ENCODE results near the gene SFMBT1. TPM values are rescaled to one million over a fixed set of nuclear protein-coding genes. Genes with fewer than 3 reads are reported as not detected.

The SFMBT1 gene
- total and polyA plus RNA-seq, 2 of the 4 experiments (the other 2 are of a cell fraction) = 1.0 to 1.8 TPM

DNA sequence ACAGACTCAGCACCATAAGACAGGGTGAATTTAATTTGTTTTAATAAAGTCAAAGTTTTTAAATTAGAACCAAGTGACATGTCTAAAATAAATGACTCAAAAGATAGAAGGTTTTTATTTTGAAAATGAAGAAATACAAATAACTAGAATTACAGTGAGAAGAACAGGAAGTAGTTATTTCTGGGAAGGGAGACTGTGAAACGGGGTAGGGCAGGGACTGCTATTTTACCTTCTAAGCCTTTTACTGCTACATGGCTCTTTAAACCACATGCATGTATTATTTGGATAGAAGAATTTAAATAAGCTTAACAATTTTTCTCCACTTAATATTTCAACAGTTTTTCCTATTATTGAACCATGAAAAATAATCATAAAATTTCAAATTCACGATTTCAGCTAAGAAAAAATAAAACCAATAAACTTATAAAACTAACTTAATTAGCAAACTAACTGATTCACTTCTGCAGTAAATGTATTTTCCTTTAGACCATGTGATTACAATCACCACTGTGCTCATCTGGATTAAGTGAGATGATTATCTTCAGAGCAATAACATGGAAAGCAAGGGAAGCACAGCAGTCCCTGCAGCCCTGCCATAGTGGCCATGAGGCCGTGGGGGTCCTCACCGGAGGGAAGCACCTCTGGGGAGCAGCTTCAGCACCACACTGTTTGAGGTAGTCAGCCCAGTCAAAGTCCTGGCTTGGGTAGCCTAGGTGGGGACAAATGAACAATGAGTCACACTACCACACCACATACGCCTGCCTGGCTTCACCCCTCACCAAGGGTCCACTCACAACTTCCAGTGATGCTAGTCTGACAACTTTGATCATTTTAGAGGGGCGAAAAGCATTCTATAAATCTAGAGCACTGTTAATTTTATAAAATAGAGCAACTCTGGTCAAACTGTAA is 120.2 kb downstream of the SFMBT1 start:
- Histone ChIP-seq H4K8ac (ENCODE audit: low read depth in 2 of 2, low read length in 2 of 2) (no peak overlapping the region), H3K27me3 (ENCODE audit: control insufficient read depth, insufficient read depth, low read length) (no peaks in the 10 kb centered on the region), H3K23ac (ENCODE audit: low read depth, low read length) (no peak overlapping the region), H3K36me3 (ENCODE audit: control insufficient read depth, insufficient read depth, low read length) (no peaks in the 10 kb centered on the region), H2BK120ac (ENCODE audit: low read depth, low read length) (no peak overlapping the region), H3K14ac (replicated peaks; ENCODE audit: low read depth, low read length) (no peak overlapping the region), H3K4me2 (ENCODE audit: low read depth, low read length) (no peak overlapping the region), H3K18ac (ENCODE audit: low read depth, low read length) (no peak overlapping the region), H3K9me3 (ENCODE audit: control insufficient read depth, insufficient read depth, low read length) (no peaks in the 10 kb centered on the region), H2AK9ac (replicated peaks; ENCODE audit: low read depth, low read length, poor library complexity) (no peak overlapping the region), H3K27ac (ENCODE audit: insufficient read depth, low read length) (no peak overlapping the region), H4K91ac (ENCODE audit: insufficient read depth, low read depth, low read length) (no peak overlapping the region), H4K5ac (ENCODE audit: low read depth, low read length) (no peak overlapping the region), H3K79me1 (ENCODE audit: low read depth in 1 of 2, low read length in 2 of 2) (no peaks in the 10 kb centered on the region), H4K20me1 (ENCODE audit: insufficient read depth, low read length) (no peaks in the 10 kb centered on the region), H3K56ac (ENCODE audit: extremely low read depth, insufficient read depth, low read length) (no peak overlapping the region), H3K4me3 (ENCODE audit: insufficient read depth, low read depth, low read length) (no peak overlapping the region), H3K4ac (ENCODE audit: low read depth, low read length) (no peak overlapping the region), H3K9ac (ENCODE audit: low read depth, low read length) (no peak overlapping the region), H2AFZ (replicated peaks; ENCODE audit: low read length, poor library complexity) (no peak overlapping the region), H3K9me1 (ENCODE audit: insufficient read depth, low read length) (no peaks in the 10 kb centered on the region), H3K4me1 (ENCODE audit: control insufficient read depth, insufficient read depth, low read length) (no peaks in the 10 kb centered on the region), H2BK20ac (ENCODE audit: low read depth, low read length) (no peak overlapping the region), H2BK5ac (ENCODE audit: low read depth, low read length, poor library complexity, severe bottlenecking) (no peak overlapping the region), H2BK15ac (ENCODE audit: low read depth, low read length) (no peak overlapping the region), H2AK5ac (ENCODE audit: low read depth, low read length) (no peak overlapping the region)
- DNase-seq (no peak), ATAC-seq (ENCODE audit: low read depth) (no peak)
- BruUV-seq (replicated peaks) = no TSS peak
- CTCF ChIA-PET = no interaction called here
- in situ Hi-C loops (cut with MboI; ENCODE audit: low sequenced_read_pairs) (no loop called here), dilution Hi-C loops (cut with HindIII; ENCODE audit: low sequenced_read_pairs, unreplicated experiment) (no loop called here), intact Hi-C loops (cut with micrococcal nuclease) (no loop called here)
- POLR2A ChIA-PET (ENCODE audit: unreplicated experiment) = no interaction called here
- TF ChIP-seq, protein P1, sequence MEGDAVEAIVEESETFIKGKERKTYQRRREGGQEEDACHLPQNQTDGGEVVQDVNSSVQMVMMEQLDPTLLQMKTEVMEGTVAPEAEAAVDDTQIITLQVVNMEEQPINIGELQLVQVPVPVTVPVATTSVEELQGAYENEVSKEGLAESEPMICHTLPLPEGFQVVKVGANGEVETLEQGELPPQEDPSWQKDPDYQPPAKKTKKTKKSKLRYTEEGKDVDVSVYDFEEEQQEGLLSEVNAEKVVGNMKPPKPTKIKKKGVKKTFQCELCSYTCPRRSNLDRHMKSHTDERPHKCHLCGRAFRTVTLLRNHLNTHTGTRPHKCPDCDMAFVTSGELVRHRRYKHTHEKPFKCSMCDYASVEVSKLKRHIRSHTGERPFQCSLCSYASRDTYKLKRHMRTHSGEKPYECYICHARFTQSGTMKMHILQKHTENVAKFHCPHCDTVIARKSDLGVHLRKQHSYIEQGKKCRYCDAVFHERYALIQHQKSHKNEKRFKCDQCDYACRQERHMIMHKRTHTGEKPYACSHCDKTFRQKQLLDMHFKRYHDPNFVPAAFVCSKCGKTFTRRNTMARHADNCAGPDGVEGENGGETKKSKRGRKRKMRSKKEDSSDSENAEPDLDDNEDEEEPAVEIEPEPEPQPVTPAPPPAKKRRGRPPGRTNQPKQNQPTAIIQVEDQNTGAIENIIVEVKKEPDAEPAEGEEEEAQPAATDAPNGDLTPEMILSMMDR (conservative IDR thresholded peaks at IDR 0.05; ENCODE audit: low read depth, low read length) = no peak
- TF ChIP-seq SMC3 (IDR thresholded peaks at IDR 0.05; ENCODE audit: low read depth, low read length) (no peak), POLR2A (IDR thresholded peaks at IDR 0.05; ENCODE audit: low read depth, low read length) (no peak), MXI1 (IDR thresholded peaks at IDR 0.05; ENCODE audit: borderline replicate concordance, low read depth, low read length) (no peak)
- 100% methylated on average over 1 of the region's 6 CpGs; no CpG with 5 or more reads in 1 of the 2 experiments for WGBS, 2 experiments (ENCODE audit: extremely low coverage in 2 of 2, insufficient read length in 1 of 2)

All from IMR-90 (cell line).